Mammary epithelial cell (primary cell): ENCODE data around the gene NOLC1.

Source experiments
- EZH2 ChIP-seq: IDR thresholded peaks from 2 replicates; pipeline ENCODE4 v1.6.1; 2012; ENCODE audit warnings: low read length, inconsistent platforms, borderline replicate concordance
- TF ChIP-seq, protein P1 (sequence below), 2 donors: IDR thresholded peaks in 1 of 2; conservative IDR thresholded peaks in 1 of 2; 2 replicates each; pipeline ENCODE4 v1.5.1; 2011 to 2012; ENCODE audit warnings: inconsistent platforms in 2 of 2, low read length in 2 of 2, mild to moderate bottlenecking in 2 of 2, control low read depth in 1 of 2, low read depth in 1 of 2; ENCODE audit not compliant: insufficient read depth in 1 of 2; ENCODE audit errors: extremely low read depth in 1 of 2

DNA sequence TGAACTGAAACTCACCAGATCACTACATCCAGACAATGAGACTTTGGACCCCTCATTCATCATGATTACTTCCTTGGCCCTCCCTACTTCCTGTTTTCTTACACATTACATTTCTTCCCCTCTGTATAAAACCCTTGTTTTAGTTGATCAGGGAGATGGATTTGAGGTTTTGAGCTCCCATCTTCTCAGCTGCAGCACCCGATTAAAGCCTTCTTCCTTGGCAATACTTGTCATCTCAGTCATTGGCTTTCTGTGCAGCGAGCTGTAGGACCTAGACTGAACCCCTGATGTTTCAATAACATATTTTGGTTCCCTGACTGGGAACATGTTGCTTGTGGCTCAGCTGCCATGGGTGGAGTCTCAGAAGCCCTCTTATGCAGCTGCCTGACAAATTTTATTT is 33.1 kb downstream of the NOLC1 start:
- no peak for TF ChIP-seq EZH2
- TF ChIP-seq, protein P1, sequence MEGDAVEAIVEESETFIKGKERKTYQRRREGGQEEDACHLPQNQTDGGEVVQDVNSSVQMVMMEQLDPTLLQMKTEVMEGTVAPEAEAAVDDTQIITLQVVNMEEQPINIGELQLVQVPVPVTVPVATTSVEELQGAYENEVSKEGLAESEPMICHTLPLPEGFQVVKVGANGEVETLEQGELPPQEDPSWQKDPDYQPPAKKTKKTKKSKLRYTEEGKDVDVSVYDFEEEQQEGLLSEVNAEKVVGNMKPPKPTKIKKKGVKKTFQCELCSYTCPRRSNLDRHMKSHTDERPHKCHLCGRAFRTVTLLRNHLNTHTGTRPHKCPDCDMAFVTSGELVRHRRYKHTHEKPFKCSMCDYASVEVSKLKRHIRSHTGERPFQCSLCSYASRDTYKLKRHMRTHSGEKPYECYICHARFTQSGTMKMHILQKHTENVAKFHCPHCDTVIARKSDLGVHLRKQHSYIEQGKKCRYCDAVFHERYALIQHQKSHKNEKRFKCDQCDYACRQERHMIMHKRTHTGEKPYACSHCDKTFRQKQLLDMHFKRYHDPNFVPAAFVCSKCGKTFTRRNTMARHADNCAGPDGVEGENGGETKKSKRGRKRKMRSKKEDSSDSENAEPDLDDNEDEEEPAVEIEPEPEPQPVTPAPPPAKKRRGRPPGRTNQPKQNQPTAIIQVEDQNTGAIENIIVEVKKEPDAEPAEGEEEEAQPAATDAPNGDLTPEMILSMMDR (conservative IDR thresholded peaks at IDR 0.05 in 1 of 2, IDR thresholded peaks at IDR 0.05 in 1 of 2; ENCODE audit: extremely low read depth in 1 of 2, insufficient read depth in 1 of 2, low read depth in 1 of 2, low read length in 2 of 2) = no peak
